Erythroblast (primary cell): Measurements from ENCODE around the gene DPP8.

ENCODE experiments used
- GATA1 ChIP-seq: IDR thresholded peaks from 2 replicates; pipeline ENCODE4 v1.6.1; 2011; ENCODE audit warnings: low read depth, mild to moderate bottlenecking, control low read depth, low read length, moderate library complexity
- POLR2A ChIP-seq: IDR thresholded peaks from 2 replicates; pipeline ENCODE4 v1.6.1; 2011; ENCODE audit warnings: mild to moderate bottlenecking, low read length

GRCh38 chr15:65426216-65426853 lies 91.2 kb downstream of the DPP8 start:
- TF ChIP-seq POLR2A (no peak), GATA1 (no peak)
